Stomach smooth muscle (tissue), 2 donors: ENCODE measurements around the gene DIO1.

Source experiments
- H3K27ac ChIP-seq: one replicate; pipeline ENCODE4 v1.7.0; 2013; ENCODE audit warnings: mild to moderate bottlenecking, low read length, inconsistent platforms
- H3K27me3 ChIP-seq, 2 donors: one replicate each; pipeline ENCODE4 v1.7.0; 2013; ENCODE audit warnings: low read length in 2 of 2; ENCODE audit not compliant: insufficient read depth in 2 of 2, control insufficient read depth in 1 of 2
- H3K36me3 ChIP-seq, 2 donors: one replicate each; pipeline ENCODE4 v1.7.0; 2013; ENCODE audit warnings: low read length in 2 of 2; ENCODE audit not compliant: control insufficient read depth in 2 of 2, insufficient read depth in 2 of 2
- H3K4me1 ChIP-seq: one replicate; pipeline ENCODE4 v1.7.0; 2013; ENCODE audit warnings: low read length; ENCODE audit not compliant: control insufficient read depth, insufficient read depth
- H3K4me3 ChIP-seq, 2 donors: one replicate each; pipeline ENCODE4 v1.7.0; 2013; ENCODE audit warnings: low read length in 2 of 2
- H3K9ac ChIP-seq, 2 donors: one replicate each; pipeline ENCODE4 v1.7.0; 2013; ENCODE audit warnings: low read length in 2 of 2, mild to moderate bottlenecking in 1 of 2
- H3K9me3 ChIP-seq, 2 donors: one replicate each; pipeline ENCODE4 v1.7.0; 2013; ENCODE audit warnings: low read length in 2 of 2; ENCODE audit not compliant: control insufficient read depth in 2 of 2
- donor health status: healthy.
- donor health status: Pancreatic carcinoma.

DIO1 gene

DNA sequence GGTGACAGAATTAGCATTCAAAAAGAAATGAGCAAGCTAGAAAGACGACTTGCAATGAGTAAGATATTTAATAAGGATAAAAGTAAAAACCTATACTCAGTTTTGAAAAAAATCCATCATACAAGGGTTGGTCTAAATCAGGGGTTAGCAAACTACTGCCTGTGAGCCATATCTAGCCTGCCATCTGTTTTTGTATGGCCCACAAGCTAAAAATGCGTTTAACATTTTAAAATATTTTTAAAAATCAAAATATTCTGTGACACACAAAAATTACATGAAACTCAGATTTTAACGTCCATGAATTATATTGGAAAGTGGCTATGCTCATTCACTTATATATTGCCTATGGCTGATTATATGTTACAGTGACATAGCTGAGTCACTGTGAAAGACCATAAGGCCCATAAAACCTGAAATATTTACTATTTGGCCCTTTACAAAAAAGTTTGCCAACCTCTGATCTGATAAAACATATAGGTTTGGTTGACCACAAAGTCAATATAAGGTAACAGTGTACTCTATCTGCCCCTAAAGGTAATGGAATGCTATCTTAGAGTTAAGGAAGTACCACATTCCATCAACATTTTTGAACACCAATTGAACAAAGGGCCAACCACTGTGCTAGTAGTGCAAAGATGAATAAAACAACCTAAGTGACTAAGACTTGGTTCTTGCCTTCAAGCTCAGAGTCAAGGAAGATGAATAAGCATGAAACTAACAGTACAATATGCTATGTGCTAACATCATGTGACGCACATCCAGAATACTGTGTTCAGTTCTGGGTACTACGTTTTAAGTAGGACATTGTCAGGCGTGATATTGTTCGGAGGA is 48.4 kb downstream of the DIO1 start:
- Histone ChIP-seq H3K4me3 (no peak overlapping the region), H3K9me3 (no peaks in the 10 kb centered on the region), H3K27me3 (no peaks in the 10 kb centered on the region), H3K36me3 (no peaks in the 10 kb centered on the region), H3K27ac (no peak overlapping the region), H3K4me1 (peaks cover 15% of the 10 kb centered on the region), H3K9ac (no peak overlapping the region)

DNA sequence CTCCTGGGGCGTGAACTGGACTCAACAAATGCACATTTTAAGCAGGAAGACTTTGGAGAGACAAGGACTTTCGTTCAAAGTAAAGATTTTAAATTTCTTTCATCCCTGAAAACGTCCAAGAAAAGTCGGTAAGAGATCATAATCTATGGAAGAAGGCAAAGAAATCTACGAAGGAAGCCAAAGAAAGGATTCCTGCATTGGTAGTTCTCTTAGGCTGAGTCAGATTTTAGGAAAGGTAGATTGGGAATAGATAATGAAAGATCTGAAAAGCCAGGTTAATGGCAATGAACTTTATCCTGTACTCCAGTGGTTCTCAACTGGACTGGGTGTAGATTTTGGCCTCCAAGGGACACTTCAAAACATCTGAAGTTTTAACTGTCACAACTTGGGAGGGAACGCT is 49.1 kb downstream of the DIO1 start:
- Histone ChIP-seq H3K4me3 (no peak overlapping the region), H3K9me3 (no peaks in the 10 kb centered on the region), H3K36me3 (no peaks in the 10 kb centered on the region), H3K27me3 (no peaks in the 10 kb centered on the region), H3K4me1 (peaks cover 19% of the 10 kb centered on the region), H3K27ac (no peak overlapping the region), H3K9ac (no peak overlapping the region)

DNA sequence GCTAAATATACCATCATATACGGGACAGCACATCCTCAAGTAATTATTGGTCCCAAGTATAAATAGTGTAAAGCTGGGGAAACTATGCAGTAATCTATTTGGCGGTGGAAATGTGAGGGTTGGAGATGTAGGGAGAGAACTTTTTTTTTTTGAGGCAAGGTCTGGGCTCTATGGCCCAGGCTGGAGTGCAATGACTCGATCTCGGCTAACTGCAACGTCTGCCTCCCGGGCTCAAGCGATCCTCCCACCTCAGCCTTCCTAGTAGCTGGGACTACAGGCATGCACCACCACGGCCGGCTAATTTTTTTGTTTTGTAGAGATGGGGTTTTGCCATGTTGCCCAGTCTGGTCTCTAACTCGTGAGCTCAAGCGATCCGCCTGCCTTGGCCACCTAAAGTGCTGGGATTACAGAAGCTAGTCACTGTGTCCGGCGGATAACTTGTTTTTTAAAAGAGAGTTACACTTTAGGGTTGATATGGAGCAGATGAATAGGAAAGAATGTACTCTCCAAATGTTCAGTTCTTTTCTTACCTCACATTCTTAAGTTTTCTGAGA is 49.6 kb downstream of the DIO1 start:
- H3K27me3 ChIP-seq, result no peaks in the 10 kb centered on the region
- no peak overlapping the region for H3K4me3 ChIP-seq
- H3K27ac ChIP-seq, result no peak overlapping the region
- peaks cover 21% of the 10 kb centered on the region for H3K4me1 ChIP-seq
- no peak overlapping the region for H3K9ac ChIP-seq
- H3K9me3 ChIP-seq, result no peaks in the 10 kb centered on the region
- no peaks in the 10 kb centered on the region for H3K36me3 ChIP-seq

DNA sequence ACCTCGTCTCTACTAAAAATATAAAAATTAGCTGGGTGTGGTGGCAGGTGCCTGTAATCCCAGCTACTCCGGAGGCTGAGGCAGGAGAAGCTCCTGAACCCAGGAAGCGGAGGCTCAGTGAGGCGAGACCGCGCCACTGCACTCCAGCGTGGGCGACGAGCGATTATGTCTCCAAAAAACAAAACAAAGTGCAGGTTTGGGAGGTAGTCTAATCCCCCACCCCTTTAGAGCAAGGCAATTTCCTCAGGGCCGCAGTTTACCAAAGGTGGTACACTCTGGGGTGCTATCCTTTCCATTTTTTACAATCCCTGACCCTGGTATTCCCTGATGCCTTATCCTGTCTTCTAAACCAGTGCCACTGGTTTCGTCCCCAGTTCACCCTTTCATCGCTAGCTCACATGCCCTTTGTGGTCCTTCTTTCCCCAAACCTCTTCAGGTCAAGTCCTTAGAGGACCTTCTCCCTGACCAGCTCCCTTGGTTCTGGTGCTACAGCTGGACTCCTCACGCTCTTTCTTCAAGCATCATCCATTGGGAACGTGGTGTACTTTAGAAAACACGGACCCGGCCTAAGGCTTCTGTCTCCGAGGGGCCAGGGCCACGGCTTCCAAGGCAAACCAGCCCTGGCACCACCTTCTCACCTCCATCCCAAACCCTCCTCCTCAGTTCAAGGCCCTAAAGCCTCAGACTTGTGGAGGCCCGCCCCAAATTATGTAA is 50.6 kb downstream of the DIO1 start:
- Histone ChIP-seq H3K27ac (peak overlapping the region; percentile 75), H3K27me3 (no peaks in the 10 kb centered on the region), H3K4me1 (peaks cover 24% of the 10 kb centered on the region), H3K9ac (peak overlapping the region; percentile 87 to 91), H3K9me3 (no peaks in the 10 kb centered on the region), H3K36me3 (no peaks in the 10 kb centered on the region), H3K4me3 (peak overlapping the region; percentile 83 to 87)

DNA sequence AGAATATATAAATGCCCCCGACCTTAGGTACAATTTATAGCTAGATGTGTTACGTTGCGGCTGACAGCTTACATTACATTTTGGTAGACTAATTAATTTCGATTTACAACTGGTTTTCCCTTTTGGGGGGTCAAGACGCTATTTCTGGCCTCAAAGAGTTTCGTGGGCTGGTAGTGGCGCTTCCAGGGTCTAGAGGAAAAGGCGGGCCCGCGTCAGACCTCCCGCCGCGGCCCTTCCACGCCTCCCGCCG is 51.1 kb downstream of the DIO1 start:
- Histone ChIP-seq H3K27me3 (no peaks in the 10 kb centered on the region), H3K4me1 (peaks cover 24% of the 10 kb centered on the region), H3K4me3 (peak overlapping the region; percentile 83 to 87), H3K27ac (peak overlapping the region; percentile 75), H3K9ac (peak overlapping the region; percentile 87 to 91), H3K9me3 (no peaks in the 10 kb centered on the region), H3K36me3 (peaks cover 0 to 2% of the 10 kb centered on the region in 2 donors)

DNA sequence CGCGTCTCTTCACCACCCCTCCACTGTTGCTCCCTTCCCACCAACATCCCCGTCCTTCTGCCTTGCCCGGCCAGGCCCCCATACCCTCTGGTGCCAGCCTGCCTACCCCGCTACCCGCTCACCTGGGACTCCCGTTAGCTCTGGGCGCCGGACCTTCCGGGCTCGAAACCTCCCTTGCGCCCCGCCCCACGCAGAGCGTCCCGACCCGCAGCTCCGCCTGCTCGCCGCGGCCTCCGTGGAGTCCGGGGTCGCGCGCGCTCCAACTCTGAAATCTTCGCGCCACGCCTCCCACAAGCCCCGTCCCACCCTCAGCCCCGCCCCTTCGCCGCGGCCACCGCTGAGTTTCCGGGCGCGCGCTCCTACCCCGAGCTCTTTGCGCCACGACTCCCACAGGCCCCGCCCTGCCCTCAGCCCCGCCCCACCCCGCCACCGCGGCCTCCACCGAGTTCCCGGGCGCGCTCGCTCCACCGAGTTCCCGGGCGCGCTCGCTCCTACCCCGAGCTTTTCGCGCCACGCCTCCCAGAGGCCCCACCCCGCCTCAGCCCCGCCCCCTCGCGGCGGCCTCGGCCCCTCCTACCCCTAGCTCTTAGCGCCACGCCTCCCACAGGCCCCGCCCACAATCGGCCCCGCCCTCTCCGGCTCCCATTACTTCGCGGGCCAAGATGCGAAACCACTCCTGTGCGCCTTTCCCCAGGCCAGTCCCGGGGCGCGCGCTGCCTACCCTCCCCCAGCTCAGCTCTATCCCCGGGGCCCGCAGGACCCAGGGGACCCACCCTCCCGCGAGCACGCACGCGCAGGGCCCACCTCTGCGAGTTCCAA is 51.7 kb downstream of the DIO1 start, which contains the start of gene IFT25:
Gene IFT25, minus strand, starts transcription at position 267 of the 819 bp plus-strand sequence. CDS start 5,617 bp downstream, outside the sequence.
- Histone ChIP-seq H3K27ac (peak within 1 kb of the TSS; percentile 75), H3K4me3 (peak within 1 kb of the TSS; percentile 83 to 87), H3K4me1 (peaks cover 24% of the 10 kb centered on the region), H3K9me3 (no peaks in the 10 kb centered on the region), H3K27me3 (no peaks in the 10 kb centered on the region), H3K9ac (peak within 1 kb of the TSS; percentile 87 to 91), H3K36me3 (peaks cover 0 to 3% of the 10 kb centered on the region in 2 donors)

DNA sequence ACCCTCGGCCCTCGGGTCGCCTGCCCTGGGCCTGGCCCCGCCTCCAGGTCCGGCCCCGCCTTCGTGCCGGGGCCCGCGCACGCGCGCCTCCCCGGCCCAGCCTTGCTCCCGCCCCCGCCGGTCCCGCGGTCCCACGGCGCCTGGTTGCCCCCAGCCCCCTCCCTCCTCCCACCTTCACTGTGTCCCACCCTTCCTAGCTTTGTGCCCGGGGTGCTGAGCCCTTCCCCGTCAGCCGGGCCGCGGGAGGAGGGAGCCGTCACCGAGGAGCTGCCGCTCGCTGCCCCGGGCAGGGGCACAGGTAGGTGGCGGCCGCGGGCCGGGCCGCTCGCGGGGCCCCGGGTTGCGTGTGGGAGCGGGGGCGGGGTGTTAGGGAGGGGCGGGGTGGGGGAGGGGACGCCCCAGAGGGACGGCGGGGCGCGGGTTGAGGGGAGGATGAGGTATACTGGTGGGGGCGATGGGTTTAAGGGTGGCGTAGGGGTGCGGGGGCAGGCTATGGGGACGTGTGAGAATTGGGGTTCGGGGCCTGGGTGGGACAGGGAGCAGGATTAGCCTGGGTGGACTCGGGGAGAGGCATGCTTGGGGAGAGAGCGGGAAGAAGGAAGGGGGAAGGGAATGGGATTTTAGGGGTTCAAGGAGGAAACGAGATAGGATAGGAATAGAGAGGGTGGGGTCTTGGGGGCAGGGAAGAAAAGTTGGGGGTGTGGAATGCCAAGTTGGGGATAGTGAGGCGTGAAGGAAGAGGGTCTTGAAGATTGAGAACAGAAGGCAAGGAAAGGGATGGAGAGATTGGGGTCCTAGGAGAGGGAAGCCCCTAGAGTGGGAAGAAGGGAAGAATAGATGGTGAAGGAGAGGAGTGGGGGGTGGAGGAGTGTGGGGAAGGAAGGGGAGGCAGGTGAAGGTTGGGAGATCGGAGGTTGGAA is 52.5 kb downstream of the DIO1 start, which contains the start of gene LRRC42:
Gene LRRC42, plus strand, starts transcription at position 99 of the 920 bp plus-strand sequence. CDS start 5,650 bp downstream, outside the sequence.
- no peaks in the 10 kb centered on the region for H3K9me3 ChIP-seq
- H3K27ac ChIP-seq, result peak within 1 kb of the TSS; percentile 75
- peaks cover 0 to 3% of the 10 kb centered on the region in 2 donors for H3K36me3 ChIP-seq
- H3K9ac ChIP-seq, result peak within 1 kb of the TSS; percentile 87 to 91
- peak within 1 kb of the TSS; percentile 83 to 87 for H3K4me3 ChIP-seq
- H3K27me3 ChIP-seq, result no peaks in the 10 kb centered on the region
- H3K4me1 ChIP-seq, result peaks cover 24% of the 10 kb centered on the region

DNA sequence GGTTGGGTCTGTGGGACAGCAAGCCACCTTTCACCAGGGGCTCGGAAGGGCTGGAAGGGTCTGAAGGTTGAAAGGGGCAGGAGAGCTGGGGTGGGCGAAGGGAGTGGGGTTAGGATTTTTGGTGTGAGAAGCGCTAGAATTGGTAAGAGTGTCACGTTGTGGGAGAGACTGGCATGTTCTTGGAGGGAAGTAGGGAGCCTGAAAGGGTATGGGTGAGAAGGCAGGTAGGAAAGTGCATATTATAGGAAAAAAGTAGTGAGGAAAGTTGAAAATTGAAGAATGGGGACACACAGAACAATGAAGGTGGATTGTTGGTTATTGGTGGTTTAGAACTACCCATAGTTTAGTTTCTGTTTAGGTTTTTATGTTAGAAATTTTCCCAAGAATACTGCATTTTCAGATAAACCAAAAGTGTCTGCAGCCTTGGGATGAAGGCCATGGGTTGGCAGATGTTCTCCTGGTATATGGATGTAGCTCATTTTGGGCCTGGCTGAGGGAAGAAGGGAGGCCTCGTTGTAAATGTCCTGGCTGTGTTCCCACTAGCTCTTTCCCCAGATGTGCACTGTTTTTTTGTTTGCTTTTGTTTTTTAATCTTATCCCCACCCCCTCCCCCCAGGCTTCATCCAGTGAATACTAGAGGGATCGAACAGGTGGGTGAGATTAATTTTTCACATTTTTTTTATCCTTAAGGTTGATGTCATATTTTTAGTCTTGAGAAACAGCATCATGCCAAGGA is 53.4 kb downstream of the DIO1 start:
- H3K27ac ChIP-seq, result peak overlapping the region; percentile 53
- H3K4me3 ChIP-seq, result peak overlapping the region; percentile 67 to 78
- peaks cover 24% of the 10 kb centered on the region for H3K4me1 ChIP-seq
- peak overlapping the region; percentile 73 to 78 for H3K9ac ChIP-seq
- H3K27me3 ChIP-seq, result no peaks in the 10 kb centered on the region
- H3K36me3 ChIP-seq, result peaks cover 3 to 9% of the 10 kb centered on the region in 2 donors
- H3K9me3 ChIP-seq, result no peaks in the 10 kb centered on the region

DNA sequence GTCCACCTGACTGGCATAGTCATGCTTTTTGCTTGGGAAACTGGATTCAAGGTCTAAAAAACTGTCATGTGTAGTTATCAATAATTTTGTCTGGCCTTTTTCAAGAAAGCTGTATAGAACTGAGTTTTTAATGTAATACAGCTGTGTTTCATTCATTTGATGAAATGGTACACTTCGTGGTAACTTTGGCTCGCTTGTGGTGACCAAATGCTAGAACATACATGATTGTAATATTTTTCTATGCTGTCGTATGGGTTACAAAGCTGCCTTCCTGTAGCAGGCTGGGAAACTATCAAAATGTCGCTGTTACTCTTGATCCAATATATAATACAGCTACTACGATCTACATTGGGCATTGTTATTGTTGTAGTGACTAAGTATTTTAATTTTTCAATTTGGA is 54.3 kb downstream of the DIO1 start:
- Histone ChIP-seq H3K4me3 (no peak overlapping the region), H3K9ac (no peak overlapping the region), H3K27me3 (no peaks in the 10 kb centered on the region), H3K36me3 (peaks cover 6 to 9% of the 10 kb centered on the region in 2 donors), H3K4me1 (peaks cover 24% of the 10 kb centered on the region), H3K9me3 (no peaks in the 10 kb centered on the region), H3K27ac (no peak overlapping the region)
